CD4-positive, alpha-beta memory T cell (primary cell): ENCODE results near the gene ERLIN1. TPM values are rescaled to one million over a fixed set of nuclear protein-coding genes. Genes with fewer than 3 reads are reported as not detected.

ENCODE experiments used
- CTCF ChIA-PET: fragments of 350-600 bp; sonication (Branson Sonifier 250); formaldehyde crosslinking; loops from one replicate; lab custom pipeline; 2021; ENCODE audit warnings: inconsistent platforms; ENCODE audit not compliant: partially characterized antibody; lab: Charles Lee
- POLR2A ChIA-PET: fragments of 350-600 bp; sonication (Branson Sonifier 250); formaldehyde crosslinking; loops from one replicate; lab custom pipeline; 2021; ENCODE audit not compliant: partially characterized antibody; lab: Charles Lee
- DNase-seq, 5 donors: peaks; one replicate each; pipeline versions ENCODE4 v3.0.0 to v3.0.0-alpha.2; 2020 to 2022; ENCODE audit warnings: mixed read lengths in 1 of 5
- H3K27ac ChIP-seq: one replicate; pipeline ENCODE4 v1.7.0; 2013; ENCODE audit warnings: low read depth, low read length
- H3K27me3 ChIP-seq: 2 replicates; pipeline ENCODE4 v1.7.0; 2013; ENCODE audit warnings: mild to moderate bottlenecking, low read length, moderate library complexity; ENCODE audit not compliant: insufficient read depth
- H3K36me3 ChIP-seq: 2 replicates; pipeline ENCODE4 v1.7.0; 2013; ENCODE audit warnings: mild to moderate bottlenecking, low read length, moderate library complexity; ENCODE audit not compliant: insufficient read depth
- H3K4me1 ChIP-seq: 2 replicates; pipeline ENCODE4 v1.7.0; 2013; ENCODE audit warnings: mild to moderate bottlenecking, low read length, moderate library complexity; ENCODE audit not compliant: insufficient read depth
- H3K4me3 ChIP-seq, 2 donors: one replicate each; pipeline ENCODE4 v1.7.0; 2013; ENCODE audit warnings: low read length in 2 of 2, mild to moderate bottlenecking in 1 of 2
- H3K9me3 ChIP-seq, 2 donors: one replicate each; pipeline ENCODE4 v1.7.0; 2013; ENCODE audit warnings: low read length in 2 of 2, control low read depth in 1 of 2; ENCODE audit not compliant: control insufficient read depth in 1 of 2
- H3K27ac Mint-ChIP-seq, 7 donors: one replicate each; pipeline ENCODE4 v1.8.0; 2020 to 2021; ENCODE audit warnings: mixed read lengths in 7 of 7, mild to moderate bottlenecking in 6 of 7, inconsistent platforms in 3 of 7, moderate library complexity in 3 of 7
- H3K27me3 Mint-ChIP-seq, 2 donors: one replicate each; pipeline ENCODE4 v1.8.0; 2020 to 2021; ENCODE audit warnings: mixed read lengths in 2 of 2
- H3K36me3 Mint-ChIP-seq, 2 donors: one replicate each; pipeline ENCODE4 v1.8.0; 2020 to 2021; ENCODE audit warnings: mixed read lengths in 2 of 2, inconsistent platforms in 1 of 2, mild to moderate bottlenecking in 1 of 2
- H3K4me1 Mint-ChIP-seq, 4 donors: one replicate each; pipeline ENCODE4 v1.8.0; 2020 to 2021; ENCODE audit warnings: mixed read lengths in 4 of 4, mild to moderate bottlenecking in 1 of 4
- H3K4me3 Mint-ChIP-seq, 8 donors: one replicate each; pipeline ENCODE4 v1.8.0; 2020 to 2021; ENCODE audit warnings: mixed read lengths in 8 of 8, mild to moderate bottlenecking in 7 of 8, moderate library complexity in 6 of 8, inconsistent platforms in 3 of 8
- H3K9me3 Mint-ChIP-seq, 8 donors: one replicate each; pipeline ENCODE4 v1.8.0; 2020 to 2021; ENCODE audit warnings: mixed read lengths in 8 of 8, mild to moderate bottlenecking in 5 of 8, inconsistent platforms in 3 of 8, moderate library complexity in 1 of 8
- intact Hi-C: fragments of 100-400 bp; cut with micrococcal nuclease; formaldehyde crosslinking; loops from one replicate; pipeline ENCODE4 v1.15.1; 2023
- polyA plus RNA-seq, 2 donors: library from polyadenylated mRNA; unstranded; fragments of 300-500 nt; fragmentation: Illumina TruSeq; gene quantifications; one replicate each; pipeline ENCODE4 v1.2.3, GENCODE V29; 2021
- total RNA-seq, 2 experiments: library from RNA; stranded (reverse); gene quantifications; one replicate each; pipeline ENCODE4 v1.2.3, GENCODE V29; 2021

ERLIN1 gene
- total and polyA plus RNA-seq, 4 experiments from 2014 or later, result 7.2 to 15.9 (median 12.0) TPM

DNA sequence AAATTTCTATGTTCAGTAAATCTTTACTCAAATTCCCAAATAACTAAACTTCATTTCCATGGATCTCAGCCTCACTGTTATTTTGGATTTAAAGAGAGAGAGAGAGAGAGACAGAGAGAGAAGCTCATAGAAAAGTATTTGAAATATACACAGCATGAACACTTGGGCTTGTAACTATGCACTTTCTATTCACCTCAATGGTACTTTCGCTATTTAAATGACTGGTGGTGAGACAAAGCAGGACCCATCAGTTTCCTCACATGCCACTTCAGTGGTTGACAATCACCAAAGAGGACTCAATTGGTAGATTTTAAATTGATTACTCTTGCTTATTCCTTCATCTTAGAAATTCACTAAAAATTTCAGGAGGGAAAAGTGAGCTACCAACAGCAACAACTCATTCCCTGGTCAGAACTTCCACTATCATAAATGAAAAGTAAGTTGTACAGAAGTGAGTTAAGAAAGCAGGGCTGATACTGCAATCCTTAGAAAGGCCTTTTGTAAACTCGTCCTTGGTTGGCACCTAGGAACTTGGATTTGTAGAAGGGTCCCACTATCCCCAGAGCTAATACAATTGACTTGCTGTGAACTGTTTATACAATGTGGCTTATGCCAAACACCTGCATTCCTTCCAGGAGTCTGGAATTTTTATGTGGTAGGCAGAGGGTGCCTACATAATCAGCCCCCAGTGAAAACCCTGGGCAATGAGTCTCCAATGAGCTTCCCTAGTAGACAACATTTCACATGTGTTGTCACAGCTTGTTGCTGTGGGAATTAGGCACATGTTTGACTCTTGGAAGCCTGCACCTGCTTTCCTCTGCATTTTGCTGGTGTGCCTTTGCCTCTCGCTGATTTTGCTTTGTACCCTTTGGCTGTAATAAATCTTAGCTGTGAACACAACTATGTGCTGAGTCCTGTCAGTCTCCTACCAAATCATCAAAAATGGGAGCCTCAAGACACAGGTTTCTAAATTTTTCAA is 10.8 kb downstream of the ERLIN1 start:
- H3K9me3 Mint-ChIP-seq, result peaks cover 0 to 7% (median 0%) of the 10 kb centered on the region in 8 donors
- Histone ChIP-seq H3K4me3 (no peak overlapping the region), H3K27me3 (no peaks in the 10 kb centered on the region), H3K27ac (no peak overlapping the region), H3K4me1 (no peaks in the 10 kb centered on the region), H3K9me3 (no peaks in the 10 kb centered on the region), H3K36me3 (peaks cover 32% of the 10 kb centered on the region)
- ChIA-PET CTCF (interaction anchor here (1.3 kb wide), 1 partner anchor 50 kb away, joined by 3 read pairs; no protein-coding TSS in a partner anchor), POLR2A (interaction anchor here (1.1 kb wide), 1 partner anchor 8 kb away, joined by 3 read pairs; no protein-coding TSS in a partner anchor)
- H3K27me3 Mint-ChIP-seq, result no peaks in the 10 kb centered on the region
- intact Hi-C loops, result no loop called here
- H3K4me3 Mint-ChIP-seq, result no peak overlapping the region
- peaks cover 54 to 67% of the 10 kb centered on the region in 2 donors for H3K36me3 Mint-ChIP-seq
- peaks cover 12 to 32% (median 16%) of the 10 kb centered on the region in 4 donors for H3K4me1 Mint-ChIP-seq
- H3K27ac Mint-ChIP-seq, result peak overlapping the region in 5 of 7 donors; percentile 32 to 77 (median 53)
- no peak for DNase-seq

DNA sequence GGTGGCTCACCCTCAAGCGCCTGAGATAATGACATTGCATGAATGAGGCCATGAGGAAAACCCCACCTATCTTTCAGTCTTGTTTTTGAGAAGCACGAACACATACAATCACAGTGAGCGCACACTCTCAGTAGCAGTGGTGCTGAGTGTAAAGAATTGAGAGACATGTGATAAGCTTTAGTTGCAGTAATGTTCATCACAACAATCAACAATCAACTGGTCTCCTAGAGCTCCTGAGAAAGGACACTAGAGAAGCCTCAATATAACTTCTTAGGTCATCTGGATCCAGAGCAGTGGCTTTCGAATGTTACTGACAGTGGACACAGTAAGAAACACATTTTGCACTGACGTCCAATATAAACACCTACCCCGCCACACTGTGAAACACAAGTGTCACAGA is 12.8 kb downstream of the ERLIN1 start:
- H3K9me3 Mint-ChIP-seq, result peaks cover 0 to 7% (median 0%) of the 10 kb centered on the region in 8 donors
- no peaks in the 10 kb centered on the region for H3K27me3 ChIP-seq
- H3K4me3 Mint-ChIP-seq, result no peak overlapping the region
- intact Hi-C loops, result no loop called here
- ChIA-PET CTCF (interaction anchor here (1.2 kb wide), 1 partner anchor 10 kb away, joined by 3 read pairs; no protein-coding TSS in a partner anchor), POLR2A (no interaction called here)
- DNase-seq, result no peak
- H3K27ac ChIP-seq, result no peak overlapping the region
- peaks cover 32% of the 10 kb centered on the region for H3K36me3 ChIP-seq
- no peak overlapping the region for H3K4me3 ChIP-seq
- H3K9me3 ChIP-seq, result no peaks in the 10 kb centered on the region
- H3K4me1 ChIP-seq, result peaks cover 11% of the 10 kb centered on the region
- no peaks in the 10 kb centered on the region for H3K27me3 Mint-ChIP-seq
- H3K27ac Mint-ChIP-seq, result peak overlapping the region in 2 of 7 donors; percentile 36 to 37
- H3K4me1 Mint-ChIP-seq, result peaks cover 15 to 35% (median 21%) of the 10 kb centered on the region in 4 donors
- peaks cover 44 to 61% of the 10 kb centered on the region in 2 donors for H3K36me3 Mint-ChIP-seq

- H3K9me3 ChIP-seq, result no peaks in the 10 kb centered on the region
- Mint-ChIP-seq H3K4me1 (peaks cover 20 to 42% (median 26%) of the 10 kb centered on the region in 4 donors), H3K4me3 (no peak overlapping the region), H3K9me3 (peaks cover 0 to 7% (median 0%) of the 10 kb centered on the region in 8 donors), H3K27ac (peak overlapping the region in 1 of 7 donors; percentile 13), H3K27me3 (no peaks in the 10 kb centered on the region), H3K36me3 (peaks cover 37 to 59% of the 10 kb centered on the region in 2 donors)
- peaks cover 14% of the 10 kb centered on the region for H3K4me1 ChIP-seq
- H3K27ac ChIP-seq, result no peak overlapping the region
- CTCF ChIA-PET, result interaction anchor here (1.2 kb wide), 1 partner anchor 10 kb away, joined by 3 read pairs; no protein-coding TSS in a partner anchor
- no peak for DNase-seq
- H3K27me3 ChIP-seq, result no peaks in the 10 kb centered on the region
- intact Hi-C loops, result no loop called here
- H3K36me3 ChIP-seq, result peaks cover 25% of the 10 kb centered on the region
- H3K4me3 ChIP-seq, result no peak overlapping the region
- POLR2A ChIA-PET, result interaction anchor here (1.4 kb wide), 1 partner anchor 13 kb away, joined by 3 read pairs; no protein-coding TSS in a partner anchor
These were observed 13.5 kb downstream of the ERLIN1 start for GRCh38 chr10:100172349-100172748.

GRCh38 chr10:100168313-100168643 is 17.6 kb downstream of the ERLIN1 start:
- Mint-ChIP-seq H3K4me1 (peaks cover 20 to 35% (median 27%) of the 10 kb centered on the region in 4 donors), H3K27me3 (no peaks in the 10 kb centered on the region), H3K36me3 (peaks cover 39 to 50% of the 10 kb centered on the region in 2 donors), H3K27ac (peak overlapping the region; percentile 67 to 97 (median 91)), H3K4me3 (peak overlapping the region; percentile 67 to 92 (median 80)), H3K9me3 (peaks cover 0 to 4% (median 0%) of the 10 kb centered on the region in 8 donors)
- no peak for DNase-seq
- Histone ChIP-seq H3K9me3 (no peaks in the 10 kb centered on the region), H3K36me3 (peaks cover 15% of the 10 kb centered on the region), H3K27me3 (no peaks in the 10 kb centered on the region), H3K4me3 (peak overlapping the region in 1 of 2 donors; percentile 28), H3K27ac (peak overlapping the region; percentile 62), H3K4me1 (peaks cover 22% of the 10 kb centered on the region)
- ChIA-PET POLR2A (interaction anchor here (1.5 kb wide), 1 partner anchor 17 kb away, joined by 4 read pairs; the partner anchor contains the start of gene ERLIN1), CTCF (interaction anchor here (0.6 kb wide), 1 partner anchor 72 kb away, joined by 3 read pairs; no protein-coding TSS in a partner anchor)
- intact Hi-C loops, result loop anchor here (2.0 kb wide), 1 partner anchor 19 kb away; the partner anchor contains the start of gene ERLIN1

- H3K27me3 Mint-ChIP-seq, result no peaks in the 10 kb centered on the region
- H3K4me1 Mint-ChIP-seq, result peaks cover 21 to 35% (median 26%) of the 10 kb centered on the region in 4 donors
- peak in 2 of 5 donors; percentile 18 to 20 for DNase-seq
- intact Hi-C loops, result loop anchor here (2.0 kb wide), 1 partner anchor 19 kb away; the partner anchor contains the start of gene ERLIN1
- peaks cover 38 to 48% of the 10 kb centered on the region in 2 donors for H3K36me3 Mint-ChIP-seq
- H3K4me3 ChIP-seq, result peak overlapping the region in 1 of 2 donors; percentile 28
- no peaks in the 10 kb centered on the region for H3K9me3 ChIP-seq
- ChIA-PET POLR2A (interaction anchor here (1.5 kb wide), 1 partner anchor 18 kb away, joined by 4 read pairs; the partner anchor contains the start of gene ERLIN1), CTCF (interaction anchor here (0.6 kb wide), 1 partner anchor 73 kb away, joined by 3 read pairs; no protein-coding TSS in a partner anchor)
- H3K36me3 ChIP-seq, result peaks cover 9% of the 10 kb centered on the region
- peaks cover 0 to 4% (median 0%) of the 10 kb centered on the region in 8 donors for H3K9me3 Mint-ChIP-seq
- peak overlapping the region; percentile 67 to 97 (median 91) for H3K27ac Mint-ChIP-seq
- no peaks in the 10 kb centered on the region for H3K27me3 ChIP-seq
- peaks cover 22% of the 10 kb centered on the region for H3K4me1 ChIP-seq
- peak overlapping the region; percentile 62 for H3K27ac ChIP-seq
- peak overlapping the region; percentile 67 to 92 (median 80) for H3K4me3 Mint-ChIP-seq
These were observed 18.1 kb downstream of the ERLIN1 start for GRCh38 chr10:100167553-100168312.

- POLR2A ChIA-PET, result no interaction called here
- Mint-ChIP-seq H3K27me3 (no peaks in the 10 kb centered on the region), H3K36me3 (peaks cover 41 to 44% of the 10 kb centered on the region in 2 donors), H3K4me3 (no peak overlapping the region), H3K4me1 (peaks cover 15 to 28% (median 19%) of the 10 kb centered on the region in 4 donors), H3K9me3 (no peaks in the 10 kb centered on the region), H3K27ac (peak overlapping the region in 2 of 7 donors; percentile 8 to 37)
- no peaks in the 10 kb centered on the region for H3K9me3 ChIP-seq
- CTCF ChIA-PET, result interaction anchor here (0.5 kb wide), 1 partner anchor 25 kb away, joined by 3 read pairs; no protein-coding TSS in a partner anchor
- H3K4me3 ChIP-seq, result no peak overlapping the region
- DNase-seq, result no peak
- intact Hi-C loops, result no loop called here
- no peak overlapping the region for H3K27ac ChIP-seq
- no peaks in the 10 kb centered on the region for H3K27me3 ChIP-seq
- H3K4me1 ChIP-seq, result peaks cover 20% of the 10 kb centered on the region
- H3K36me3 ChIP-seq, result peaks cover 7% of the 10 kb centered on the region
These were observed 21.9 kb downstream of the ERLIN1 start for GRCh38 chr10:100163704-100164621.
